GM10847 (cell line): ENCODE measurements around the gene CDH12.

Experiments used
- POLR2A ChIP-seq: IDR thresholded peaks from 2 replicates; pipeline ENCODE4 v1.6.1; 2011; ENCODE audit not compliant: insufficient read length; ENCODE audit errors: extremely low read depth

The CDH12 gene

DNA sequence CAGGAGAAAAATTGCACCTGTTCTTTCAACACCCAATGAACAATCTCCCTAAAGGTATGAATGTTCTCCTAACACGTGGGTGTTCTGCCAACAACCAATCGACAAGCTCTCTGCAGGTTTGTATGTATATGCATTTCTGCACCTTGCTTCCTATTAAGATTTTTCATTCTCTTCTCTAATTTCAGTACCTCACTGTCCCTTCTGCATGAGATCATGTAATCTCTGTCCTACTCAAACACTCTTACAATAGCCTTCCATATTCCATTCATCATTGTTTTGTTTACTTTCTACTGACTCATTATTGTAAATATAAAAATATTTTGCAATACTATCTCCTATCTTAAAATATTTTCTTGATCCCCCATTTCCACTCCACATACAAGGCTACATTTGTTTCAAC is 382.0 kb downstream of the CDH12 start:
- no peak for TF ChIP-seq POLR2A

DNA sequence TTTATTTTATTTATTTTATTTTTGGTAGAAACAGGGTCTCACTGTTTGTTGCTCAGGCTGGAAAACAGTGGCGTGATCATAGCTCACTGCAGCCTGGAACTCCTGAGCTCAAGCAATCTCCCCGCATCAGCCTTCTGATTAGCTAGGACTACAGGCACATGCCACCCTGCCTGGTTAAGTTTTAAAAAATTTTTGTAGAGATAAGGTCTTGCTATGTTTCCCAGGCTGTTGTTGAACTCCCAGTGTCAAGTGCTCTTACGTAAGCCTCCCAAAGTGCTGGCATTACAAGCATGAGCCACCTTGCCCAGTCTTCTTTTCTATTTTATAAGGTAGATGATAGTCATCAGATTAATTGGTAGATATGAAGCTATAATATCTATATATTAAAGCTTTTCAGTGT is 382.7 kb downstream of the CDH12 start:
- no peak for TF ChIP-seq POLR2A

DNA sequence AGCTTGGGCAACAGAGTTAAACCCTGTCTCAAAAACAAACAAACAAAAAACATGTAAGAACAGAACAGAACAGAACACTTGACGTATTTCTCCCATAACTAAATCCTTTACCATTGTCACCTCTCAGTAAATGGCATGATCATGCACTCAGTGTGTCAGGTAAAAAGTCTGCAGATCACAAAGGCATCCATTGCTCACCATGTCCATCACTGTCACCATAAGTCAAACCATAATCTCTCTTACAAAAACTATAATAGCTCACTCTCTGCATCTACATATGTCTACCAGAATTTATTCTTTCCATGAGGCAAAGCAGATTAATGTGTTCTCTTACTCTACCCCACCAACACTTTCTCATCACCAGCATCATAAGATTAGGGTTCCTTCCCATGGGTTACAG is 387.5 kb downstream of the CDH12 start:
- TF ChIP-seq POLR2A = no peak

GRCh38 chr5:22465177-22465576 is 388.0 kb downstream of the CDH12 start:
- TF ChIP-seq POLR2A = no peak

GRCh38 chr5:22460189-22460588 is 393.0 kb downstream of the CDH12 start:
- TF ChIP-seq POLR2A = no peak

- TF ChIP-seq POLR2A = no peak
Observed at GRCh38 chr5:22432905-22433304, 420.2 kb downstream of the CDH12 start.

GRCh38 chr5:22431840-22432239 is 421.3 kb downstream of the CDH12 start:
- no peak for TF ChIP-seq POLR2A

GRCh38 chr5:22431406-22431805 is 421.7 kb downstream of the CDH12 start:
- no peak for TF ChIP-seq POLR2A

GRCh38 chr5:22411554-22412349 is 441.4 kb downstream of the CDH12 start:
- no peak for TF ChIP-seq POLR2A

DNA sequence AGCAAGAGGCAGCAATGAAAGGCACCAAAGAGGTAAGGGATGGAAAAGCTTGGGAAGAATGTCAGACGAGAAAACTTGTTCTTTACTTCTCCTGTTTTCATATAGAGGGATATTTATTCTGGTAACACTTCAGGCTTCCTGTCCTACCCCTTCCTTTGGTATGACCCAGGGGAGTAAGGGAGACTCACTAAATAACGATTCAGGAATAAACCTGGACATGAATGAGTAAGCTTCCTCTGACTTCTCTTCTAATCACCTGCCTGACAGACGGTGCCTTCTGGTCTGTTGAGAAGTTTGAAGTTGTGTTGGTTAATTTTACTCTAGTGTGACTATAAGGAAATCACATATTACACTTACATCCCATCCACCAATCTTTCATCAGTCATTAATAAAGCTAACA is 461.2 kb downstream of the CDH12 start:
- no peak for TF ChIP-seq POLR2A

- no peak for TF ChIP-seq POLR2A
Observed at GRCh38 chr5:22390888-22391287, 462.3 kb downstream of the CDH12 start.

GRCh38 chr5:22372826-22373660 is 480.1 kb downstream of the CDH12 start:
- TF ChIP-seq POLR2A = no peak

DNA sequence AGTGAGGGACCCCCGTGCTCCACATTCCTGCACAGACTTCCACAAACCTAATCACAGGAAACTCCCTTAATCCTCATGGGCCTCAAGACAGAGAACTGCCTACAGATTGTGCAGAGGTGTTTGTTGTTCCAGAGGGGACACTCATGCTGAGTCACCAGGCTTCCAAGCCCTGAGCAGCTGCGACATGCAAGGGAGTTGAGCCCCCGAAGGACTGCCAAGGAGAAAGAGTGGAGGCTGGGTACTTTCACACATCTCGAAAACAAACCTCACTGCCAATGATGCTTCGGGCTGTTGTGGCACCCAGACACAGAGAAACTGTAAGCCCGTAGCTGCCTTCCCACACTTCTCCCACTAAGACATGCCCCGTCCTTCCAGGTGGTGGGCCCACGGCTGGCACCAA is 480.8 kb downstream of the CDH12 start:
- TF ChIP-seq POLR2A = no peak

GRCh38 chr5:22354956-22355355 is 498.2 kb downstream of the CDH12 start:
- no peak for TF ChIP-seq POLR2A

- TF ChIP-seq POLR2A = no peak
Observed at GRCh38 chr5:22352493-22352892, 500.7 kb downstream of the CDH12 start.

GRCh38 chr5:22351178-22351577 is 502.0 kb downstream of the CDH12 start:
- TF ChIP-seq POLR2A = no peak
